HG03558 (cell line): ENCODE data around the gene KRT84.

Experiments used
- ATAC-seq: cut with Tn5 transposase; IDR thresholded peaks from one replicate; pipeline ENCODE4 v1.9.1; 2021; ENCODE audit warnings: moderate number of reproducible peaks; ENCODE audit not compliant: unreplicated experiment; ENCODE audit errors: extremely low read depth

The KRT84 gene, protein sequence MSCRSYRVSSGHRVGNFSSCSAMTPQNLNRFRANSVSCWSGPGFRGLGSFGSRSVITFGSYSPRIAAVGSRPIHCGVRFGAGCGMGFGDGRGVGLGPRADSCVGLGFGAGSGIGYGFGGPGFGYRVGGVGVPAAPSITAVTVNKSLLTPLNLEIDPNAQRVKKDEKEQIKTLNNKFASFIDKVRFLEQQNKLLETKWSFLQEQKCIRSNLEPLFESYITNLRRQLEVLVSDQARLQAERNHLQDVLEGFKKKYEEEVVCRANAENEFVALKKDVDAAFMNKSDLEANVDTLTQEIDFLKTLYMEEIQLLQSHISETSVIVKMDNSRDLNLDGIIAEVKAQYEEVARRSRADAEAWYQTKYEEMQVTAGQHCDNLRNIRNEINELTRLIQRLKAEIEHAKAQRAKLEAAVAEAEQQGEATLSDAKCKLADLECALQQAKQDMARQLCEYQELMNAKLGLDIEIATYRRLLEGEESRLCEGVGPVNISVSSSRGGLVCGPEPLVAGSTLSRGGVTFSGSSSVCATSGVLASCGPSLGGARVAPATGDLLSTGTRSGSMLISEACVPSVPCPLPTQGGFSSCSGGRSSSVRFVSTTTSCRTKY

DNA sequence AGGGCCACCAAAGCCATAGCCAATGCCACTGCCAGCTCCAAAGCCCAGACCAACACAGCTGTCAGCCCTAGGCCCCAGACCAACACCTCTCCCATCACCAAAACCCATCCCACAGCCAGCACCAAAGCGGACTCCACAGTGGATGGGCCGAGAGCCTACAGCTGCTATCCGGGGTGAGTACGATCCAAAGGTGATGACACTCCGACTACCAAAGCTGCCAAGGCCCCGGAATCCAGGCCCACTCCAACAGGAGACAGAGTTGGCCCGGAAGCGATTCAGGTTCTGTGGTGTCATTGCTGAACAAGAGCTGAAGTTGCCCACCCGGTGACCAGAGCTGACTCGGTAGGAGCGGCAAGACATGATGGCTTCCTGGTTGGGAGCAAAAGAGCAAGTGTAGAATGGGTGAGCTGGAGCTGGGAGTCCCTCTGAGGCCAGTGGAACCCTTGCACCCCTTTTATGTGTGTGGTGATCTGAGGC, at the start of gene KRT84:
Gene KRT84 (minus strand): TSS at position 427 of the 477 bp plus-strand sequence. CDS start 67 bp downstream, at position 360.
- ATAC-seq, result no peak

DNA sequence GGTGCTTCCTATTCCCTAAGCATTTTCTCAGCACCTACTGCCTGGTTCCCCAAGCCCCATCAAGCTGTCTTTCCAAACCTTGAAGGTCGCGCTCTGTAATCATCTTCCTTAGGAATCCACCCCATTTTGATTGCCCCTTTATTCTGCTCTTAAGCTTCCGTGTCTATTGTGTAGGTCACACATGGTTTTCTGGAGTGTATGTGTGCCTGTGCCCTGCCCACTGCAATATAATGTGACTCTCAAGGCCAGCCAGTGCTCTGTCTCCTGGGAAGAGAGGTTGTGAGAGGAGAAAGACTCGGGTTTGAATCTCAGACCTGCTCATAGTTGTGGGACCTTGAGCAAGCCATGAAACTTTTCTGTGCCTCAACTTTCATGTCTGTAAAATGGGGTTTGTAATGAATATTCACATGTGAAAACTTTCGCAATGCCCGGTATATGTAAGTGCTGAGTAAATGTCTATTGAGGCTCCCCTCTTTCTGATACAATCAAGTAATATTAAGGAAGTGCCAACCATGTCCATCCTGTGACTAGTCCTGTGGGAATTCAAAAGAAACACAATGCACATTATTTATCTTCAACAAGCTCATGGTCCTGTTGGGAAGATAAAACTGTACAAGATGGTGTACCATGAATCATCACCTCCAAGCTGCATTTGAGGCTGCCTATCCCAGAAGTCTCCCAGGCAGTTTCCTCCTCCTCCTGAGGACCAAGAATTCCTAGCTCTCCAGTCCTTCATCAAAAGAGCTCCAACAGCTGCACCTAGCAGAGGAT, 49.5 kb upstream of the KRT84 start:
- ATAC-seq, result no peak

DNA sequence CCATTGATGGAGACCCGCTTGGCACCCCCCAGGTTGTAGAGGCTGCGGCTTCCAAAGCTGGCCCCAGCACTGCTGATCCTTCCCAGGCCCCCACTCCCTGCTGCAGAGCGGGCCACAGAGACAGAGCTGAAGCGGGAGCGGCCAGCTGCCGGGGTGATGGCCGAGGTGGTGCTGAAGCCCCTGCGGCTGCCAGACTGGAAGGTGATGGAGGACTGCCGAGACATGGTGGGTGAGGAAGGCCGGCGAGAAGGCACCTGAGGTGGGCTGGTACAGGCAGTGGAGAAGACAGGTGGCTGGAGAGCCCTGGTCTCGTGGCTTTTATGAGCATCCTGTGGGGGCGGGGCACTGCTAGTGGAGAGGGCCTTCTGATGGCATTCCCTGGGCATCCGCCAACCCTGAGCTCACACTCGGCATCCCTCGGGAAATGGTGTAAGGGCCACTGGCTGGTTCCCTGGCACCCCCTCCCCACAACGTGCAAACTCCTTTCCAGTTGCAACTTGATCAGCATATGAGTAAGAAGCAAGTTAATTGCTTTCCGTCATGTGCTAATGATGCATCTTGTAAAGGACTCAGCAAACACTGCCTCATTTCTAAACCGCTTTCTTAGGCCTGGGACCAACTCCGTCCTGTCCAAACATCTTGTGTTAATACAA, 48.8 kb upstream of the KRT84 start, which contains the start of gene KRT75:
Gene KRT75 (minus strand): TSS at position 291 of the 653 bp plus-strand sequence. CDS start 67 bp downstream, at position 224.
- no peak for ATAC-seq

DNA sequence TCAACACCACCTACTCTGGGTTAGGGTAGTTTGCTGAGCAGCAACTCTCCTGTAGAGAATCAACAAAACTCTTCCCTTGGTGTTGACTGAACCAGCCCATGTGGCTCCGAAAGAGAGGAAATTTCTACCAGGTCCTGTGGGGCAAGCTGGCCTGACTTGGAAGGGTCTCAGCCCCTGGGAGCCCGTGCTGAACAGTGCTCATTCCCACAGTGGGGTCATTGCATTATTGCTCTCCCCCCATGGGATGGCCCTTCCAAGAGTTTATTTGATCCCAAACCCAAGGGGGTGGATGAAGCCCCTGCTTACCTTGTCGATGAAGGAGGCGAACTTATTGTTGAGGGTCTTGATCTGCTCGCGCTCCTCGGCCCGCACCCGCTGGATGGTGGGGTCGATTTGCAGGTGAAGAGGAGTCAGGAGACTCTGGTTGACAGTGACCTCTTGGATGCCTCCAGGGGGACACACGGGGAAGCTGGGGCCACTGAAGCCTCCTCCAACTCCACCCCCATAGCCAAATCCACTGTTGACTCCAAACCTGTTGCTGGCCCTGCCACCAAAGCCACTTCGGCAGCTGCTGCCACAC, 48.1 kb upstream of the KRT84 start:
- no peak for ATAC-seq

DNA sequence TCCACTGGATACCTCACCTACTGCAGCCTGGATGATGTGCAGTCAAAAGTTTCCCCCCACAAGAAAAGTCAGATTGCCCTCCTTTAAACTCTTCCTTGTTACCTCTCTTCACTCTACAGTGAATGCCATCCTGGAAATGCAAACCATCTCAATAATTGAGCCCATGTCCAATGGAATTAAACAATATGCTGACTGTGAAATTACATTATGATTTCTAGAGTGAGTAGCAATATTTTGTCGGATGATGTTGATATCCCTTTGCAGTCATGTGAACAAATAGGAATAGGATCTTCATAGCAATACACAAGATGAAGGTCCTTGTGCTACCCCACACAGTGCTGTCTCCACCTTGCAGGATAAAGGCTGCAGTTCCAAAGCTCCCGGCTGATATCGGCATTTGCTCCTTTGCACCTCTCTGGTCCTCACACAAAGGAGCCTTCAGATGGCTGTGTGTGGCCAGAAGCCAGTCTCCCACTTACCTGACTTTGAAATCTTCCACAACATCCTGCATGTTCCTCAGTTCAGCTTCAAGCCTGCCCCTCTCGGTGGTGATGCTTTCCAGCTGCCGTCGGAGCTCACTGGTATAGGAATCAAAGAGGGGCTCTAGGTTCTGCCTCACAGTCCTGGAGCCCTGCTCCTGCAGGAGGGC, 47.2 kb upstream of the KRT84 start:
- ATAC-seq, result no peak

DNA sequence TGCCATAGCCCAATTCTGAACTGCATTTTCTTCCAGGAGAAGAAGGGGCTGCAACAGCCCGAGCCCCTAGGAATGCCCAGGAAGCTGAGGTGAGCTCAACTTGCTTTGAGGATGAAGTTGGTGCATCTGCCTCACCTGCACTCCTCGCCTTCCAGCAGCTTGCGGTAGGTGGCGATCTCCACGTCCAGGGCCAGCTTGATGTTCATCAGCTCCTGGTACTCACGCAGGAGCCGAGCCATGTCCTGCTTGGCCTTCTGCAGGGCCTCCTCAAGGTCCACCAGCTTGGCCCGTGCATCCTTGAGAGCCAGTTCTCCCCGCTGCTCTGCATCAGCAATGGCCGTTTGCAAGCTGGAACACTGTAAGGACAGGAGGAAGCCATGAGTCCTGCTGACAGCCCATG, 42.7 kb upstream of the KRT84 start:
- no peak for ATAC-seq

DNA sequence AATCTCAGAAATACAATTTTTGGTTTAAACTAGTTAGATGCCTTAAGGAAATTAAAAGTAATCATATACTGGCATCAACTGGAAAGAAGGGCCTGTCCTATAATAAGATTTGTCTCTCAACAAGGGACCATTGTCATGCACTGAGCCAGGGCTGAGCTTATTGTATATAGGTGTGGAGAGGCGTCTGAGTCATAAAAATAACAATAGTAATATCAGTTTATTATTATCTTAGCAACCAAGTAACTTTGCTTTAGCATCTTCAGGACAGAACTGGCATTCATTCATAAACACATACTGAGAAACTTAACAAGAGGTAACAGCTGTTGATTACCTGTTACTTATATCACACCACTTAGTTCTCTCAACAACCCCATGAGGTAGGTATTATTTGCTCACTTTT, 41.6 kb upstream of the KRT84 start:
- ATAC-seq, result no peak

DNA sequence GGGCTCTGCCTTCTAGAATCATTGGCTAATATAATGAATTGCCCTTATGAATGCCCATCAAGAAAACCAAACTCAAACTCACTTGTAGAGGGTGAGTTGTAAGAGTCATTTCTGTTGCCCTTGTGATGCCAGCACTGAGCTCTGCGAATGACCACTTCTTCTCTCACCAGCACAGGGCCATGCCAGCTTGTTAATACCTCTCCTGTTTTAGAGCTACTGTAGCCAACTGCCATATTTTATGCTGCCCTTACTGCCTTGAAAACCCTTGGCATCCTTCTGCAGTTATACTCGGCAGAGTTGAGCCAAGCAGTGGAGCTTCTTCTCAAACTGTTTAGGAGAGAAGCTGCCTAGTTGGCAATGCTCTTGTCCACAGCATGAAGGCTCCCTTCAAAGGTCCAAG, 40.6 kb upstream of the KRT84 start:
- ATAC-seq, result no peak

DNA sequence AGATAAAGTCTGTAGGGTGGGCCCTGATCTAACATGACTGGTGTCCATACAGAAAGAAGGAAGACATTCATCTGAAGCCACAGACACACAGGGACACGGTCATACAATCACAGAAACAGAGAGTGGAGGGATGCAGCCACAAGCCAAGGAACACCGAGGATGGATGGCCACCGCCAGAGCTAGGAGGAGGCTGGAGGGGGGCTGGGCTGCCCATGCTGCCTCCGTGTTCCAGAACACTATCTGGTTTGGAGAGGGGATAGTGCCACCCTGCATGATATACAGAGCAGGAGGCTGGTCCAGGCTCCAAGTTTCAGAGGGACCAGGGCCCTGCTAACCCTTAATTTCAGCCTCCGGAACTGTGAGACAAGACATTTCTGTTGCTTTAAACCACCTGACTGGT, 40.0 kb upstream of the KRT84 start:
- no peak for ATAC-seq

DNA sequence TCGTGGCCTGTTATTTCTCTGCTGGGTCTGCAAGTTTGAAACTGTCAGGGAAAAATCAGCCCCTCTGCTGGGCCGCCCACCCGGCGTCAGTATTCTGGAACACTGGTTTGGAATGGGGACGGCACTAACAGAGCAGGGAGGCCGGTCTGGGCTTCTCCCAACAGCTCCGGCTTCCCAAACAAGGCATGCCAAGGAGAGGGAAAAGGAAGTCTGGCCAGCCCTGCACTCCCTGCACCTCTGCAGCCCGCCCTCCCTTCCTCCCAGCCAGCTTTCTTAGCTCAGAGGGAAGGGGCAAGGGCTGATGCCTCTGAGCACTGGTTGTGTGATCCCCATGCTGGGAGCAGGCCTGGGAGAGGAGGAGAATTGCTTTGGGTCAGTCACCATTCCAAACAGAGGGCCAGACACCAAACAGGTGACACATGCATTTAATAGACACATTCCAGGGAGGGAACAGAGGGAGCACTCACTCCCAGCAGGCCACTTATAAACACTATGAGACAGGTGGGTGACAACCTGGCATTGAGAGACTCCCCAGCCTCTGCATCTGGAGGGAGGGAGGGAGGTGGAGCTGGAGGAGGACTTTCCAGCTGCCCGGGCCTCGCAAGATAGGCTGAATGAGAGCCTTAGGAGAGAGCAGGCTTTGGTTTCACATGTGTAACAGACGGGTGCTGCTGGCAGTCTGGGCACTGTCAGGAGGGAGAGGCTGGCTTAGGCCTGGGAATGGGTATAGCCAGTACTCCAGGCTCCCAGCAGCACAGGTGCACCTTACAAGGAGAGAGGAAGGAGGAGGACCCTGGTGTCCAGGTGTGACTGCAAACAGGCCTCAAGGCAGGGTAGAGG, 38.4 kb upstream of the KRT84 start:
- no peak for ATAC-seq

DNA sequence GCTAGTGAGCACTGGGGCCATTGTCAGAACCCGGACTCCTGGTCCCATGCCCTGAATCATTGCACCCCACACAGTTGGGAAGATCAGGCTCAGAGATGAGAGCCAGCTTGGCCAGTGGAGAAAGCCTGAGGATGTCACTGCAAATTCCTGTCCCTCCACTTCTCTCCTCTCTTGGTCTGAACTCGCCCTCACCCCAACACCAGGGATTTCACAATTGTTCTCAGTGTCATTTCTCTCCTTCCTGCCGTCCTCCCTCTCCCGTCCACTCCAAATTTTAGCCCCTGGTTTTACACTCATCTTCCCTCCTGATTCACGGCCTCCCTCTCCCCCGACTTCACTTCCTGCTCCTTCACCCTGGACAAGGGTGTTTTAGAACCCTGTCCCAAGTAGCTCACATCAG, 37.6 kb upstream of the KRT84 start:
- ATAC-seq, result no peak

DNA sequence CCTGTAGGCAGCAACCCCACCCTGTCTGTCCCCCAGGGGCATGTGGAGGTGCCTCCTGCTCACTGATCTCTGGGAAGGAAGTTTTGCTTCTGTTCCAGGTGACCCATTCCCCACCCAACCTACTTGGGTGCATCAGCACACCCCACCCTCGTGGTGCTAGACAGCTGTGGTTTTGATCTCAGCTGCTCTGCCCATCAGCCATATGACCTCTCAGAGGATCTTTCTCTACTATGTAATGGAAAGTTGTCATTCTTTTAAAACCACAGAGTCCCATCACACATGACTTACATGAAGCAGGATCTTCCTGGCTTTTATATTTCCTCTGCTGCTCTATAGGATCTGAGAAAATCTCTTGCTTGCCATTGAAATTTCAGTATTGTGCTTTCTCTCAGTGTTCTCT, 34.2 kb upstream of the KRT84 start:
- no peak for ATAC-seq

DNA sequence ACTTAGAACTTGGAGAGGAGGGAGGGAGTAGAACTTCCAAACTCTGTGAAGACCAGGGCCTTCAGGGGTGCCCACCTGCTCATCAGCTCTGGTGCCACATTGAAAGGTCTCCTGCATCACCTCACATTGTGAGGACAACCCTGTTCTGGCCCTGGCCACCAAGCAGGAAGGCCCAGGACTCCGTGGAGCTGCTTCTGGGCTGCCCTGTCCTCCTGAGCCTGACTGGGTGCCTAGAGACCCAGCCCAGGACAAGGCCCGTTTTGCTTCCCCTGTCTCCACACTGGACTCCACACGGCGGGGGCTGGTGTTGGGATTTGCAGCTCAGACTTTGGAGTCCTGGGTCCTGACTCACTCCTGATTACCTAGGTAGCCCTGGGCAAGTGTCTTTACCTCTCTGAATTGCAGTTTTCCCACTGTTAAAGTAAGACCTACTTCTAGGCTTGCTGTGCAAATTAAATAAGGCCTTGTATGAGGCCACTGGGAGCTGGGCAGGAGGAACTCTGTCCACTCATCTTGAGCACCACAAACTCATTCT, 33.2 kb upstream of the KRT84 start:
- no peak for ATAC-seq

DNA sequence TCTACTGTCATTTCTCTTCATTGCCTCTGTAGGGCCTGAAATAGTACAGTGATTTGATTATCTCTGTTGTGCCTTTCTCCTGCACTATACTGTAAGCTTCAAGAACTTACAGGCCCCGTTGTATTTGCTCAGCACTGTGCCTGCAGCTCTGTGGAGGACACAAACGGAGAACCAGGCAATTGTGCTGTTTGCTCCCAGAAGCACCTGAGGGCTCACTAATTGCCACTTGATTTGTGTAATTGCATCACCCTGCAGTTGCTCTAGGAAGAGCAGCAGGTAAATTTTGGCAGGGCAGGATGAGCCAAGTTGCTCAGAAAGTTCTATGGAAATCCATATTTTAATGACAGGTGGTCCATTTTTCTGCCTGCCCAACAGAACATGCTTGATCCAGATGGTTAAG, 32.3 kb upstream of the KRT84 start:
- no peak for ATAC-seq

DNA sequence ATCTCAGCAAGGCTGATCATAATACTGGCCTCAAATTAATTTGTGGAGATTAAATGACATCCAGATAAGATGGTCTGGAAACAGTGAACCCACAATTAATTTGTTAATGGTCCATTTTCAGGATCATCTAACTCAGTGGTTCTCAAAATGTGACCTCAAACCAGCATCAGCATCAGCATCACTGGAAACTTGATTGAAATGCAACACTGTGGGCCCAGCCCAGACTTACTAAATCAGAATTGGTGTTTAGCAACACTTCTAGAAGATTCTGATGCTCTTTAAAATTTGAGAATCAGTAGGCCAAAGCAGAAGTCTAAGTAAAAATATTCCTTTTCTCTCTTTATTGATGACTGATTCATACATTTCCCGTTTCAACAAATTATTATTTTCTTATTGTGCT, 31.3 kb upstream of the KRT84 start:
- no peak for ATAC-seq

DNA sequence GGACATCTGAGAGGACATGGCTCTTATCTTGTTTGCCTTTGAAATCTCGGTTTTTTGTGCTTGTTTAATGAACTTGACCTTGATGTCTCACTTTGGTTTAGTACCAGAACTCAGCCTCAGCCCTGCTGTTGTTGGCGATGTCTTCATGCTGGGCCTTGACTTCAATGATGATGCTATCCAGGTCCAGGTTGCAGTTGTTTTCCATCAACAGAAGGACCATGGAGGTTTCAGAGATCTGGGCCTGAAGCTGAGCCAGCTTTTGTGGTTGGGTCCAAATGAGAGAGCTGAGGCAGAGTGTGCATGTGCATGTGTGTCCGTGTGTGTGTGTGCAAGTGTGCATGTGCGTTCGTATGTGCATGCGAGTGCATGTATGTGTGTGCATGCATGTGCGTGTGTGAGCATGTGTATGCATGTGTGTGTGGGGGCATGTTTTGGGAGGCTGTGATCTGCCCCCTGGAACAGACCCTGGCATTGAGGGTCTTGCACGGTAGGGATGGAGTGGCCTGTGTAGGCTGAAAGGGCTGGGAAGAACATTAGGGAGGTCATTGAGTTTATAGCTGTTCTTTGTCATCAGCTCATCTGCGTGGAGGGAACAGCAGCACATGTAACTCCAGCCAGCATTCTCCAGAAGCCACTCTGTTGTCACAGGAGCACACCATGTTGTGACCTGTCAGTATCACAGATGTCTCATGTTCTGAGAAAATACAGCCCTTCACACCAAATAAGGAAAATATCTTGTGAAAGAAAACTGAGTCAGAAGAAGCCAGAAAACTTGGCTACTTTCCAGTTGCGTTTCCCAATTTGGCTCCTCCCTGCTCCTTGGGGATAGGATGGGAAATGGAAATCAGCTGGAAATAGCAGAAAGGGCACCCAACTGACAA, 30.7 kb upstream of the KRT84 start:
- no peak for ATAC-seq

DNA sequence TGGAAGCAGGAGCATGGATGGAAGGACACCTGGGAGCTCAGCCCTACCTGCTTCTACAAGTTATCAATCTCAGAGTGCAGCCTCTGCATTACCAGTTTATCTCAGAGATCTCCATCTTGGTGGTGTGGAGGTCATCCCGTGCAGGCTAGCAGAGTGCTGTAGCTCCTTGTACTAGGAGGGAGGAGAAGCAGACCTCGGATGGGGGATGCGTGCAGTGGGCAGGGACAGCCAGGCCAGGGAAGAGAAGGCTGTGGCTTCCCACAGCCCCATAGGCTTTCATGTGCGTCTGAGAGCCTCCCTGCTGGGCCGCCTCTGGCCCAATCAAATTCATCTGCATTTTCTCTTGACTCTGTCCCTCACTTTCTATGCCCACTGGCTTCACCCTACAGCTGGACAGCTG, 29.5 kb upstream of the KRT84 start:
- ATAC-seq, result no peak
